SK-N-MC (cell line): ENCODE data around the gene NHLRC2.

Experiments
- EZH2 ChIP-seq: fragments of 200-600 bp; sonication (generic); IDR thresholded peaks from one replicate; pipeline ENCODE4 v1.6.1; 2017; ENCODE audit warnings: antibody characterized with exemption
- POLR2AphosphoS5 ChIP-seq: IDR thresholded peaks from 2 replicates; pipeline ENCODE4 v1.6.1; 2012; ENCODE audit warnings: mild to moderate bottlenecking, low read depth, low read length, borderline replicate concordance

GRCh38 chr10:113823389-113823788, 31.1 kb upstream of the NHLRC2 start:
- TF ChIP-seq EZH2, result no peak
- no peak for TF ChIP-seq POLR2AphosphoS5
